Measurements from ENCODE around the gene TNPO2. TPM values are rescaled to one million over a fixed set of nuclear protein-coding genes. Genes with fewer than 3 reads are reported as not detected.

TNPO2 gene
- total RNA-seq, 2 donors from 2014 or later = 79.0 to 88.9 TPM

GRCh38 chr19:12751635-12752034, 27.9 kb upstream of the TNPO2 start, which contains the start of gene BEST2:
TSS of gene BEST2 (plus strand) at chr19:12751791. CDS start at chr19:12752593, 802 bp downstream.
- no peak for ATAC-seq (ENCODE audit: insufficient number of reproducible peaks, low FRiP score, low read depth)
- H3K4me1 ChIP-seq (ENCODE audit: control insufficient read depth in 1 of 2, low read depth in 2 of 2) = no peaks in the 10 kb centered on the region
- no peak within 1 kb of the TSS for H3K27ac ChIP-seq
- DNase-seq (ENCODE audit: low spot score) = no peak
- H3K36me3 ChIP-seq = peaks cover 12% of the 10 kb centered on the region
- TF ChIP-seq CTCF (IDR thresholded peaks at IDR 0.05) = no peak
- H3K9me3 ChIP-seq = no peaks in the 10 kb centered on the region
- H3K27me3 ChIP-seq (replicated peaks; ENCODE audit: insufficient read depth) = no peaks in the 10 kb centered on the region
- no peak within 1 kb of the TSS for H3K4me3 ChIP-seq

- H3K4me3 ChIP-seq = no peak overlapping the region
- ATAC-seq (ENCODE audit: insufficient number of reproducible peaks, low FRiP score, low read depth) = no peak
- H3K9me3 ChIP-seq = no peaks in the 10 kb centered on the region
- H3K4me1 ChIP-seq (ENCODE audit: control insufficient read depth in 1 of 2, low read depth in 2 of 2) = no peaks in the 10 kb centered on the region
- no peak for TF ChIP-seq CTCF (IDR thresholded peaks at IDR 0.05)
- no peak overlapping the region for H3K27ac ChIP-seq
- peaks cover 20% of the 10 kb centered on the region for H3K36me3 ChIP-seq
- no peak for DNase-seq (ENCODE audit: low spot score)
- H3K27me3 ChIP-seq (replicated peaks; ENCODE audit: insufficient read depth) = no peaks in the 10 kb centered on the region
Observed at GRCh38 chr19:12750851-12751250, 27.1 kb upstream of the TNPO2 start.

- Histone ChIP-seq H3K4me1 (ENCODE audit: control insufficient read depth in 1 of 2, low read depth in 2 of 2) (no peaks in the 10 kb centered on the region), H3K4me3 (no peak overlapping the region), H3K36me3 (peaks cover 28% of the 10 kb centered on the region), H3K9me3 (no peaks in the 10 kb centered on the region), H3K27me3 (replicated peaks; ENCODE audit: insufficient read depth) (no peaks in the 10 kb centered on the region), H3K27ac (no peak overlapping the region)
- DNase-seq (ENCODE audit: low spot score) = no peak
- no peak for ATAC-seq (ENCODE audit: insufficient number of reproducible peaks, low FRiP score, low read depth)
- TF ChIP-seq CTCF (IDR thresholded peaks at IDR 0.05) = no peak
Observed at GRCh38 chr19:12749938-12750521, 26.3 kb upstream of the TNPO2 start.

- no peak for TF ChIP-seq CTCF (IDR thresholded peaks at IDR 0.05)
Observed at GRCh38 chr19:12748489-12748888, 24.8 kb upstream of the TNPO2 start.

GRCh38 chr19:12745166-12745897, 21.6 kb upstream of the TNPO2 start:
- H3K4me3 ChIP-seq = no peak overlapping the region
- no peak overlapping the region for H3K27ac ChIP-seq
- peaks cover 39% of the 10 kb centered on the region for H3K36me3 ChIP-seq
- H3K9me3 ChIP-seq = no peaks in the 10 kb centered on the region
- H3K4me1 ChIP-seq (ENCODE audit: control insufficient read depth in 1 of 2, low read depth in 2 of 2) = no peaks in the 10 kb centered on the region
- no peak for TF ChIP-seq CTCF (IDR thresholded peaks at IDR 0.05)
- ATAC-seq (ENCODE audit: insufficient number of reproducible peaks, low FRiP score, low read depth) (no peak), DNase-seq (ENCODE audit: low spot score) (no peak)
- H3K27me3 ChIP-seq (replicated peaks; ENCODE audit: insufficient read depth) = no peaks in the 10 kb centered on the region

More at GRCh38 chr19:12748489-12748888, 24.8 kb upstream of the TNPO2 start:
- no peak for ATAC-seq (ENCODE audit: insufficient number of reproducible peaks, low FRiP score, low read depth)
- no peak overlapping the region for H3K4me3 ChIP-seq
- peaks cover 34% of the 10 kb centered on the region for H3K36me3 ChIP-seq
- no peaks in the 10 kb centered on the region for H3K27me3 ChIP-seq (replicated peaks; ENCODE audit: insufficient read depth)
- no peak overlapping the region for H3K27ac ChIP-seq
- no peaks in the 10 kb centered on the region for H3K4me1 ChIP-seq (ENCODE audit: control insufficient read depth in 1 of 2, low read depth in 2 of 2)
- no peaks in the 10 kb centered on the region for H3K9me3 ChIP-seq
- no peak for DNase-seq (ENCODE audit: low spot score)
